HepG2 (cell line): ENCODE measurements around the gene ODC1. TPM values are rescaled to one million over a fixed set of nuclear protein-coding genes. Genes with fewer than 3 reads are reported as not detected.

Source experiments
- AGO1 ChIP-seq: fragments of 200-400 bp; formaldehyde crosslinking; IDR thresholded peaks from 2 replicates; pipeline ENCODE4 v1.6.1; 2017; ENCODE audit warnings: mild to moderate bottlenecking, low read depth, low read length, moderate library complexity; ENCODE audit not compliant: poor library complexity, severe bottlenecking
- AHR ChIP-seq: IDR thresholded peaks from 2 replicates; pipeline ENCODE4 v1.6.1; 2018; ENCODE audit warnings: missing genetic modification reagents, missing compliant biosample characterization
- CBX5 ChIP-seq: sonication (generic); formaldehyde crosslinking; IDR thresholded peaks from 2 replicates; pipeline ENCODE4 v1.4.0; 2020; ENCODE audit warnings: missing genetic modification reagents, borderline replicate concordance
- ELK4 ChIP-seq: sonication (generic); formaldehyde crosslinking; IDR thresholded peaks from 2 replicates; pipeline ENCODE4 v1.9.0; 2021; ENCODE audit warnings: missing genetic modification reagents, borderline replicate concordance
- GABPB1 ChIP-seq: IDR thresholded peaks from 2 replicates; pipeline ENCODE4 v1.6.1; 2016; ENCODE audit warnings: mild to moderate bottlenecking, missing genetic modification reagents, moderate library complexity, missing compliant biosample characterization
- GATAD2A ChIP-seq: IDR thresholded peaks from 2 replicates; pipeline ENCODE4 v1.6.1; 2016
- HDAC1 ChIP-seq: sonication (generic); formaldehyde crosslinking; IDR thresholded peaks from 2 replicates; pipeline ENCODE4 v1.5.1; 2020; ENCODE audit warnings: mild to moderate bottlenecking, missing genetic modification reagents
- HINFP ChIP-seq: sonication (generic); formaldehyde crosslinking; IDR thresholded peaks from 2 replicates; pipeline ENCODE4 v1.4.0; 2020; ENCODE audit warnings: low read depth, mild to moderate bottlenecking, missing genetic modification reagents
- ISX ChIP-seq: sonication (generic); formaldehyde crosslinking; conservative IDR thresholded peaks from 2 replicates; pipeline ENCODE4 v1.5.0; 2020; ENCODE audit warnings: missing genetic modification reagents
- MEIS1 ChIP-seq: sonication (generic); formaldehyde crosslinking; IDR thresholded peaks from 2 replicates; pipeline ENCODE4 v1.9.0; 2021; ENCODE audit warnings: mild to moderate bottlenecking, missing genetic modification reagents, moderate library complexity, borderline replicate concordance
- REL ChIP-seq: sonication (generic); formaldehyde crosslinking; conservative IDR thresholded peaks from 2 replicates; pipeline ENCODE4 v1.8.0; 2022; ENCODE audit warnings: mild to moderate bottlenecking, missing genetic modification reagents, moderate library complexity
- THAP11 ChIP-seq: IDR thresholded peaks from 2 replicates; pipeline ENCODE4 v1.6.1; 2016; ENCODE audit warnings: missing biosample characterization, missing genetic modification reagents
- TRIM24 ChIP-seq: sonication (generic); formaldehyde crosslinking; IDR thresholded peaks from 2 replicates; pipeline ENCODE4 v1.8.0; 2022; ENCODE audit warnings: mild to moderate bottlenecking, missing genetic modification reagents
- XBP1 ChIP-seq: sonication (generic); formaldehyde crosslinking; IDR thresholded peaks from 2 replicates; pipeline ENCODE4 v1.5.0; 2020; ENCODE audit warnings: missing genetic modification reagents
- ZBTB38 ChIP-seq: sonication (generic); formaldehyde crosslinking; IDR thresholded peaks from 2 replicates; pipeline ENCODE4 v1.5.1; 2020; ENCODE audit warnings: mild to moderate bottlenecking, missing genetic modification reagents
- ZKSCAN1 ChIP-seq: fragments of 150-350 bp; IDR thresholded peaks from 2 replicates; pipeline ENCODE4 v1.6.1; 2014; ENCODE audit warnings: low read length
- ZNF260 ChIP-seq: sonication (generic); formaldehyde crosslinking; IDR thresholded peaks from 2 replicates; pipeline ENCODE4 v1.4.0; 2020; ENCODE audit warnings: missing genetic modification reagents, low read depth, mild to moderate bottlenecking, borderline replicate concordance
- ZNF276 ChIP-seq: sonication (generic); formaldehyde crosslinking; IDR thresholded peaks from 2 replicates; pipeline ENCODE4 v1.4.0; 2020; ENCODE audit warnings: mild to moderate bottlenecking, low read depth, missing genetic modification reagents
- ZNF354B ChIP-seq: sonication (generic); formaldehyde crosslinking; IDR thresholded peaks from 2 replicates; pipeline ENCODE4 v1.8.0; 2022; ENCODE audit warnings: mild to moderate bottlenecking, missing genetic modification reagents
- ZNF484 ChIP-seq: sonication (generic); formaldehyde crosslinking; IDR thresholded peaks from 2 replicates; pipeline ENCODE4 v1.5.1; 2020; ENCODE audit warnings: mild to moderate bottlenecking, low read depth, missing genetic modification reagents, borderline replicate concordance
- ZNF577 ChIP-seq: sonication (generic); formaldehyde crosslinking; IDR thresholded peaks from 2 replicates; pipeline ENCODE4 v1.4.0; 2020; ENCODE audit warnings: mild to moderate bottlenecking, low read depth, missing genetic modification reagents, borderline replicate concordance
- ZNF639 ChIP-seq: conservative IDR thresholded peaks from 2 replicates; pipeline ENCODE4 v1.6.1; 2018; ENCODE audit warnings: missing genetic modification reagents
- ZNF761 ChIP-seq: sonication (generic); formaldehyde crosslinking; conservative IDR thresholded peaks from 2 replicates; pipeline ENCODE4 v1.4.0; 2020; ENCODE audit warnings: mild to moderate bottlenecking, missing genetic modification reagents
- ZNF766 ChIP-seq: sonication (generic); formaldehyde crosslinking; IDR thresholded peaks from 2 replicates; pipeline ENCODE4 v1.5.0; 2020; ENCODE audit warnings: missing genetic modification reagents, borderline replicate concordance
- polyA plus RNA-seq, 8 experiments: library from polyadenylated mRNA; depleted of rRNA in 3 of 8; stranded (reverse) in 7 of 8; unstranded in 1 of 8; fragments of >200 nt; fragmentation: Illumina TruSeq in 4 of 8; extraction: Trizol in 4 of 8; gene quantifications; 2 replicates each; pipeline versions ENCODE4 v1.2.1 to v1.2.3, GENCODE V29; 2011 to 2016; ENCODE audit warnings: low read depth in 4 of 8, missing spikeins in 1 of 8, mixed read lengths in 1 of 8; ENCODE audit not compliant: insufficient read depth in 1 of 8
- total RNA-seq, 5 experiments: library from RNA; depleted of rRNA; stranded (reverse); fragments of >200 nt; fragmentation: Illumina TruSeq; extraction: Trizol; gene quantifications; 2 replicates each; pipeline ENCODE4 v1.2.3, GENCODE V29; 2016; ENCODE audit warnings: low read depth in 1 of 5

ODC1 gene
- total and polyA plus RNA-seq, 2 of the 13 experiments (the other 11 are each of a cell fraction or from before 2014, with no cell fraction given): 142 to 371 TPM

GRCh38 chr2:10400978-10401951, 46.9 kb downstream of the ODC1 start (continued):
- TF ChIP-seq XBP1 (CRISPR knock-in tag) (no peak), CBX5 (CRISPR knock-in tag) (no peak), ZNF577 (CRISPR knock-in tag) (no peak), ZNF484 (CRISPR knock-in tag) (no peak), GABPB1 (CRISPR knock-in tag) (peak; percentile 32; the same call in 1 of the 2 replicates), ZKSCAN1 (no peak), ZNF761 (CRISPR knock-in tag) (no peak), ZNF260 (CRISPR knock-in tag) (no peak), THAP11 (CRISPR knock-in tag) (peak; percentile 54; the same call in 1 of the 2 replicates), TRIM24 (CRISPR knock-in tag) (no peak), MEIS1 (CRISPR knock-in tag) (no peak; the same call in none of the 2 replicates), ZNF639 (0 out of 2 replicates have a peak, but pooled peaks have one; percentile 34), ISX (CRISPR knock-in tag) (no peak), HINFP (CRISPR knock-in tag) (peak; percentile 23), AHR (CRISPR knock-in tag) (no peak), ZNF766 (CRISPR knock-in tag) (peak; percentile 67; the same call in 1 of the 2 replicates), ELK4 (CRISPR knock-in tag) (no peak), AGO1 (no peak), REL (CRISPR knock-in tag) (no peak), GATAD2A (no peak; the same call in none of the 2 replicates), ZBTB38 (peak; percentile 47; the same call in 1 of the 2 replicates), ZNF276 (CRISPR knock-in tag) (no peak; the same call in 1 of the 2 replicates), HDAC1 (CRISPR knock-in tag) (peak; percentile 63), ZNF354B (CRISPR knock-in tag) (no peak)
